HG03045 (cell line): ENCODE measurements around the gene FCGR2B.
"Not testable (repeated sequence)": the region's sequence is repeated elsewhere in the genome, so short reads cannot be mapped to it uniquely, and the experiment has no call there.

Experiments used
- ATAC-seq: cut with Tn5 transposase; IDR thresholded peaks from one replicate; pipeline ENCODE4 v1.9.1; 2021; ENCODE audit warnings: mild to moderate bottlenecking, moderate library complexity; ENCODE audit not compliant: unreplicated experiment

Gene FCGR2B

GRCh38 chr1:161647507-161648360 is 15.2 kb upstream of the FCGR2B start:
- not testable (repeated sequence) for ATAC-seq

GRCh38 chr1:161653541-161653940 is 9.4 kb upstream of the FCGR2B start:
- not testable (repeated sequence) for ATAC-seq

GRCh38 chr1:161653971-161654370 is 9.0 kb upstream of the FCGR2B start:
- ATAC-seq: not testable (repeated sequence)

- ATAC-seq: not testable (repeated sequence)
Measured at GRCh38 chr1:161658524-161658923, 4.4 kb upstream of the FCGR2B start.

GRCh38 chr1:161661660-161662311 is 1.2 kb upstream of the FCGR2B start:
- not testable (repeated sequence) for ATAC-seq

GRCh38 chr1:161663569-161663968 is 626 bp downstream of the FCGR2B start:
- ATAC-seq: peak; percentile 25

- ATAC-seq: not testable (repeated sequence)
Measured at GRCh38 chr1:161664689-161665088, 1.7 kb downstream of the FCGR2B start.

- not testable (repeated sequence) for ATAC-seq
Measured at GRCh38 chr1:161671045-161672020, 8.4 kb downstream of the FCGR2B start.

GRCh38 chr1:161673437-161673836 is 10.5 kb downstream of the FCGR2B start:
- not testable (repeated sequence) for ATAC-seq

GRCh38 chr1:161674447-161674846 is 11.5 kb downstream of the FCGR2B start:
- ATAC-seq: not testable (repeated sequence)

GRCh38 chr1:161674908-161675307 is 12.0 kb downstream of the FCGR2B start:
- ATAC-seq: not testable (repeated sequence)

GRCh38 chr1:161676441-161676840 is 13.5 kb downstream of the FCGR2B start:
- ATAC-seq: no peak

GRCh38 chr1:161676958-161677689 is 14.2 kb downstream of the FCGR2B start:
- no peak for ATAC-seq

GRCh38 chr1:161678500-161678899 is 15.6 kb downstream of the FCGR2B start:
- no peak for ATAC-seq

- ATAC-seq: no peak
Measured at GRCh38 chr1:161681879-161682278, 18.9 kb downstream of the FCGR2B start.

- ATAC-seq: no peak
Measured at GRCh38 chr1:161688946-161689345, 26.0 kb downstream of the FCGR2B start.

- ATAC-seq: no peak
Measured at GRCh38 chr1:161691846-161692245, 28.9 kb downstream of the FCGR2B start.

GRCh38 chr1:161693020-161693712 is 30.2 kb downstream of the FCGR2B start:
- not testable (repeated sequence) for ATAC-seq

GRCh38 chr1:161698302-161698701 is 35.4 kb downstream of the FCGR2B start:
- not testable (repeated sequence) for ATAC-seq

- no peak for ATAC-seq
Measured at GRCh38 chr1:161702250-161702649, 39.3 kb downstream of the FCGR2B start.
